ENCODE measurements around the gene MYCT1. TPM values are rescaled to one million over a fixed set of nuclear protein-coding genes. Genes with fewer than 3 reads are reported as not detected.

Gene MYCT1
- total and polyA plus RNA-seq, 4 donors, result 11.2 to 44.5 (median 16.2) TPM

- H3K9me3 ChIP-seq (ENCODE audit: control insufficient read depth in 4 of 4, insufficient read depth in 3 of 4, low read length in 3 of 4), result peaks cover 0 to 6% (median 0%) of the 10 kb centered on the region in 4 donors
- WGBS, 2 donors, result 58 to 61% methylated on average over 2 of the region's 2 CpGs
- no peak overlapping the region for H3K9ac ChIP-seq (ENCODE audit: insufficient read depth in 1 of 2, low read length in 2 of 2)
- no peaks in the 10 kb centered on the region for H3K4me1 ChIP-seq (ENCODE audit: control insufficient read depth in 5 of 5, insufficient read depth in 5 of 5, low read length in 5 of 5)
- no peak overlapping the region for H3K27ac ChIP-seq (ENCODE audit: low read depth in 1 of 2, low read length in 1 of 2)
- no peaks in the 10 kb centered on the region for H3K27me3 ChIP-seq (ENCODE audit: control insufficient read depth in 3 of 3, insufficient read depth in 3 of 3, low read length in 2 of 3)
- DNase-seq, result no peak
- no peak for ATAC-seq (ENCODE audit: insufficient read depth, low FRiP score)
- no peak overlapping the region for H3K4me3 ChIP-seq
- no peaks in the 10 kb centered on the region for H3K36me3 ChIP-seq (ENCODE audit: control insufficient read depth in 4 of 4, insufficient read depth in 4 of 4, low read length in 4 of 4)
- no peak for TF ChIP-seq CTCF (IDR thresholded peaks at IDR 0.05; ENCODE audit: control extremely low read depth, extremely low read depth)
Measured at GRCh38 chr6:152736687-152737273, 39.1 kb downstream of the MYCT1 start.

- Histone ChIP-seq H3K27me3 (ENCODE audit: control insufficient read depth in 3 of 3, insufficient read depth in 3 of 3, low read length in 2 of 3) (no peaks in the 10 kb centered on the region), H3K9me3 (ENCODE audit: control insufficient read depth in 4 of 4, insufficient read depth in 3 of 4, low read length in 3 of 4) (peaks cover 0 to 2% (median 0%) of the 10 kb centered on the region in 4 donors), H3K27ac (ENCODE audit: low read depth in 1 of 2, low read length in 1 of 2) (no peak overlapping the region), H3K9ac (ENCODE audit: insufficient read depth in 1 of 2, low read length in 2 of 2) (no peak overlapping the region), H3K4me3 (no peak overlapping the region), H3K4me1 (ENCODE audit: control insufficient read depth in 5 of 5, insufficient read depth in 5 of 5, low read length in 5 of 5) (no peaks in the 10 kb centered on the region), H3K36me3 (ENCODE audit: control insufficient read depth in 4 of 4, insufficient read depth in 4 of 4, low read length in 4 of 4) (no peaks in the 10 kb centered on the region)
- 89 to 94% methylated on average over 4 of the region's 4 CpGs for whole genome bisulfite sequencing, 2 donors
- TF ChIP-seq CTCF (IDR thresholded peaks at IDR 0.05; ENCODE audit: control extremely low read depth, extremely low read depth), result no peak
- DNase-seq (no peak), ATAC-seq (ENCODE audit: insufficient read depth, low FRiP score) (no peak)
Measured at GRCh38 chr6:152745509-152746171, 47.9 kb downstream of the MYCT1 start.

GRCh38 chr6:152746172-152746553 lies 48.5 kb downstream of the MYCT1 start:
- WGBS, 2 donors, result 75 to 78% methylated on average over 2 of the region's 2 CpGs
- DNase-seq (no peak), ATAC-seq (ENCODE audit: insufficient read depth, low FRiP score) (no peak)
- Histone ChIP-seq H3K9ac (ENCODE audit: insufficient read depth in 1 of 2, low read length in 2 of 2) (no peak overlapping the region), H3K4me3 (no peak overlapping the region), H3K27ac (ENCODE audit: low read depth in 1 of 2, low read length in 1 of 2) (no peak overlapping the region), H3K4me1 (ENCODE audit: control insufficient read depth in 5 of 5, insufficient read depth in 5 of 5, low read length in 5 of 5) (no peaks in the 10 kb centered on the region), H3K9me3 (ENCODE audit: control insufficient read depth in 4 of 4, insufficient read depth in 3 of 4, low read length in 3 of 4) (peaks cover 0 to 3% (median 0%) of the 10 kb centered on the region in 4 donors), H3K36me3 (ENCODE audit: control insufficient read depth in 4 of 4, insufficient read depth in 4 of 4, low read length in 4 of 4) (no peaks in the 10 kb centered on the region), H3K27me3 (ENCODE audit: control insufficient read depth in 3 of 3, insufficient read depth in 3 of 3, low read length in 2 of 3) (no peaks in the 10 kb centered on the region)
- TF ChIP-seq CTCF (IDR thresholded peaks at IDR 0.05; ENCODE audit: control extremely low read depth, extremely low read depth), result no peak
